Measurements from ENCODE around the gene IRF9.

Gene IRF9

GRCh38 chr14:24145219-24145618 lies 15.8 kb upstream of the IRF9 start:
- Histone ChIP-seq H3K79me2 (ENCODE audit: insufficient read depth, low read depth) (peaks cover 19% of the 10 kb centered on the region; the same call in 1 of the 2 replicates), H3K36me3 (ENCODE audit: insufficient read depth) (no peaks in the 10 kb centered on the region), H4K20me1 (ENCODE audit: insufficient read depth) (no peaks in the 10 kb centered on the region), H2AFZ (ENCODE audit: low read depth) (no peak overlapping the region), H3K4me2 (peak overlapping the region; percentile 80), H3K27me3 (ENCODE audit: insufficient read depth, low read depth) (no peaks in the 10 kb centered on the region), H3K4me1 (ENCODE audit: low read depth, poor library complexity, severe bottlenecking) (peaks cover 13% of the 10 kb centered on the region), H3K27ac (no peak overlapping the region; the same call in 1 of the 2 replicates), H3K9ac (no peak overlapping the region; the same call in 1 of the 2 replicates), H3K4me3 (IDR thresholded peaks at IDR 0.05; ENCODE audit: insufficient read depth, low read depth, low read length) (no peak overlapping the region)
- no peak for TF ChIP-seq CTCF (conservative IDR thresholded peaks at IDR 0.05; ENCODE audit: low read depth, low read length)

GRCh38 chr14:24145690-24146452 lies 15.2 kb upstream of the IRF9 start:
- Histone ChIP-seq H3K9ac (peak overlapping the region; percentile 49; the same call in 1 of the 2 replicates), H3K27ac (peak overlapping the region; percentile 46; the same call in 1 of the 2 replicates), H3K4me3 (IDR thresholded peaks at IDR 0.05; ENCODE audit: insufficient read depth, low read depth, low read length) (peak overlapping the region; percentile 34), H3K36me3 (ENCODE audit: insufficient read depth) (no peaks in the 10 kb centered on the region), H3K79me2 (ENCODE audit: insufficient read depth, low read depth) (peaks cover 19% of the 10 kb centered on the region; the same call in 1 of the 2 replicates), H4K20me1 (ENCODE audit: insufficient read depth) (no peaks in the 10 kb centered on the region), H2AFZ (ENCODE audit: low read depth) (no peak overlapping the region), H3K4me1 (ENCODE audit: low read depth, poor library complexity, severe bottlenecking) (peaks cover 13% of the 10 kb centered on the region), H3K27me3 (ENCODE audit: insufficient read depth, low read depth) (no peaks in the 10 kb centered on the region), H3K4me2 (peak overlapping the region; percentile 80)
- no peak for TF ChIP-seq CTCF (conservative IDR thresholded peaks at IDR 0.05; ENCODE audit: low read depth, low read length)

GRCh38 chr14:24146453-24146977 lies 14.6 kb upstream of the IRF9 start, which contains the start of gene PSME2:
Gene PSME2 (minus strand): TSS chr14:24146610. CDS start chr14:24146581, 29 bp downstream.
- peak within 1 kb of the TSS; percentile 46; the same call in 1 of the 2 replicates for H3K27ac ChIP-seq
- peaks cover 19% of the 10 kb centered on the region; the same call in 1 of the 2 replicates for H3K79me2 ChIP-seq (ENCODE audit: insufficient read depth, low read depth)
- H3K4me2 ChIP-seq = peak within 1 kb of the TSS; percentile 80
- no peaks in the 10 kb centered on the region for H3K36me3 ChIP-seq (ENCODE audit: insufficient read depth)
- no peaks in the 10 kb centered on the region for H4K20me1 ChIP-seq (ENCODE audit: insufficient read depth)
- H3K27me3 ChIP-seq (ENCODE audit: insufficient read depth, low read depth) = no peaks in the 10 kb centered on the region
- peak within 1 kb of the TSS; percentile 34 for H3K4me3 ChIP-seq (IDR thresholded peaks at IDR 0.05; ENCODE audit: insufficient read depth, low read depth, low read length)
- no peak for TF ChIP-seq CTCF (conservative IDR thresholded peaks at IDR 0.05; ENCODE audit: low read depth, low read length)
- peaks cover 13% of the 10 kb centered on the region for H3K4me1 ChIP-seq (ENCODE audit: low read depth, poor library complexity, severe bottlenecking)
- peak within 1 kb of the TSS; percentile 49; the same call in 1 of the 2 replicates for H3K9ac ChIP-seq
- peak within 1 kb of the TSS; percentile 59; the same call in 1 of the 2 replicates for H2AFZ ChIP-seq (ENCODE audit: low read depth)

GRCh38 chr14:24146978-24147760 lies 13.9 kb upstream of the IRF9 start, which contains the start of gene RNF31:
Gene RNF31 (plus strand): TSS chr14:24147498. CDS start chr14:24147699, 201 bp downstream.
- H3K9ac ChIP-seq = peak within 1 kb of the TSS; percentile 49; the same call in 1 of the 2 replicates
- no peak for TF ChIP-seq CTCF (conservative IDR thresholded peaks at IDR 0.05; ENCODE audit: low read depth, low read length)
- peak within 1 kb of the TSS; percentile 34 for H3K4me3 ChIP-seq (IDR thresholded peaks at IDR 0.05; ENCODE audit: insufficient read depth, low read depth, low read length)
- H3K36me3 ChIP-seq (ENCODE audit: insufficient read depth) = no peaks in the 10 kb centered on the region
- peak within 1 kb of the TSS; percentile 80; the same call in 1 of the 2 replicates for H3K4me2 ChIP-seq
- H4K20me1 ChIP-seq (ENCODE audit: insufficient read depth) = no peaks in the 10 kb centered on the region
- no peaks in the 10 kb centered on the region for H3K27me3 ChIP-seq (ENCODE audit: insufficient read depth, low read depth)
- H3K4me1 ChIP-seq (ENCODE audit: low read depth, poor library complexity, severe bottlenecking) = peaks cover 13% of the 10 kb centered on the region
- H2AFZ ChIP-seq (ENCODE audit: low read depth) = peak within 1 kb of the TSS; percentile 59; the same call in 1 of the 2 replicates
- H3K79me2 ChIP-seq (ENCODE audit: insufficient read depth, low read depth) = peaks cover 19% of the 10 kb centered on the region; the same call in 1 of the 2 replicates
- peak within 1 kb of the TSS; percentile 46; the same call in 1 of the 2 replicates for H3K27ac ChIP-seq
